Mesodermal cell (in vitro differentiated cells): ENCODE results near the gene PADI6.

ENCODE experiments used
- H3K27ac ChIP-seq: 2 replicates; pipeline ENCODE4 v1.7.0; 2013; ENCODE audit warnings: mild to moderate bottlenecking, low read depth, low read length, moderate library complexity; ENCODE audit not compliant: severe bottlenecking
- H3K36me3 ChIP-seq: 2 replicates; pipeline ENCODE4 v1.7.1; 2013; ENCODE audit warnings: mild to moderate bottlenecking, low read length, moderate library complexity; ENCODE audit not compliant: control insufficient read depth, insufficient read depth
- H3K4me1 ChIP-seq: one replicate; pipeline ENCODE4 v1.7.1; 2013; ENCODE audit warnings: mild to moderate bottlenecking, low read length; ENCODE audit not compliant: insufficient read depth, control insufficient read depth, poor library complexity, severe bottlenecking
- H3K4me3 ChIP-seq: 2 replicates; pipeline ENCODE4 v1.7.0; 2013; ENCODE audit warnings: low read length, control low read depth, mild to moderate bottlenecking; ENCODE audit not compliant: insufficient read depth, poor library complexity, severe bottlenecking; ENCODE audit errors: extremely low read depth
- H3K9me3 ChIP-seq: 2 replicates; pipeline ENCODE4 v1.7.1; 2013; ENCODE audit warnings: mild to moderate bottlenecking, low read length, moderate library complexity; ENCODE audit not compliant: control insufficient read depth
- WGBS, 2 experiments: methylation state at CpG; one replicate each; pipeline ENCODE4 v1.1.5; 2013; ENCODE audit warnings: missing lambda C conversion rate in 2 of 2; ENCODE audit not compliant: insufficient coverage in 2 of 2; 5-methylcytosine and 5-hydroxymethylcytosine counted together

PADI6 gene

DNA sequence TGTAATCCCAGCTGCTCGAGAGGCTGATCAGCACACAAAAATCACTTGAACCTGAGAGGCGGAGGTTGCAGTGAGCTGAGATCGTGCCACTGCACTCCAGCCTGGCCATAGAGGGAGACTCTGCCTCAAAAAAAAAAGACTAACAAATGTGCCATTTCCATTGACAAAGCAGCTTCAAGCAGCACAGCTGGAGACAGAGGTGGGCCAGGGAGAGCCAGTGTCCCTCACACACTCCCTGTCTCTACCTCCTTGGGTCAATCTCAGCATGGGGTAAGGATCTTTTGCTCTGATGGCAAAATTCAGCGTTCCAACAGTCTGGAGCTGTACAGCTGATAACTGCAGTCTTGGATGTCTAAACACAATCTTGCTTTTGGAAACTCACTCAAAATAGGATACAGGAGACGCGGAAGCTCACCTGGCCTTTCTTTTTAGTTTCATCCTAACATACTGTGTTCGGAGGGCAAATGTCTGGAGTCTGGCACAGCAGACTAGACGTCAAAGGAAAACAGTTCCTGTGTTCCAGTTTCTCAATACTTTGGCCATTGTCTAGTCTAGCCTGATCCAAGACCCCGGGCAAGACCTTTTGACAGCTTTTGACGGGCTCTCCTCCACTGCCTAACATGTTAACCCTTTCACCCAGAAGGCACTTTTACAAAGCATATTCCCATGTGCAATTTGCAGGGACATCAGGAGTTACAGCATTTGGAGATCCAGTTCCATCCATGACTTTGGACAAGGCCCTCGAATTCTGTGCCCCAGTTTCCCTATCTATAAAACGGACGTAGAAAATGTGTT, 64.6 kb downstream of the PADI6 start:
- Histone ChIP-seq H3K27ac (no peak overlapping the region), H3K36me3 (peaks cover 55% of the 10 kb centered on the region), H3K9me3 (no peaks in the 10 kb centered on the region), H3K4me3 (peak overlapping the region; percentile 59), H3K4me1 (peaks cover 31% of the 10 kb centered on the region)
- 51% methylated on average over 13 of the region's 13 CpGs for WGBS, 2 experiments

DNA sequence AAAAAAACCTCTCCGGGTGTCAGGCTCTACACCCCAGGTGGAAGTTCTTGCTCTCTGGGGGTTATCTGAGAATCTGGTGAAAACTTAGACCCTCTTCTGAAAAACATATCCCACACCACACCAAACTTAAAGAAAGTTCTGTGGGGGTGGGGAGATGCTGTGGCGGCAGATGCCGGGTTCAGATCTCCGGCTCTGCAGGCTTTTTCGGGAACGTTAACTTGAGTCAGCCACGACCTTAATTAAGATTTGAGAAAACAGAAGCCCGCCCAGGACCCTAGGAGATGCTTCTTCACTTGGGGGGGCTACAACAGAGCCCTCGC, 65.2 kb downstream of the PADI6 start:
- Histone ChIP-seq H3K4me3 (peak overlapping the region; percentile 59), H3K9me3 (no peaks in the 10 kb centered on the region), H3K4me1 (peaks cover 31% of the 10 kb centered on the region), H3K36me3 (peaks cover 48% of the 10 kb centered on the region), H3K27ac (no peak overlapping the region)
- 0 to 1% methylated on average over 8 of the region's 9 CpGs for WGBS, 2 experiments

DNA sequence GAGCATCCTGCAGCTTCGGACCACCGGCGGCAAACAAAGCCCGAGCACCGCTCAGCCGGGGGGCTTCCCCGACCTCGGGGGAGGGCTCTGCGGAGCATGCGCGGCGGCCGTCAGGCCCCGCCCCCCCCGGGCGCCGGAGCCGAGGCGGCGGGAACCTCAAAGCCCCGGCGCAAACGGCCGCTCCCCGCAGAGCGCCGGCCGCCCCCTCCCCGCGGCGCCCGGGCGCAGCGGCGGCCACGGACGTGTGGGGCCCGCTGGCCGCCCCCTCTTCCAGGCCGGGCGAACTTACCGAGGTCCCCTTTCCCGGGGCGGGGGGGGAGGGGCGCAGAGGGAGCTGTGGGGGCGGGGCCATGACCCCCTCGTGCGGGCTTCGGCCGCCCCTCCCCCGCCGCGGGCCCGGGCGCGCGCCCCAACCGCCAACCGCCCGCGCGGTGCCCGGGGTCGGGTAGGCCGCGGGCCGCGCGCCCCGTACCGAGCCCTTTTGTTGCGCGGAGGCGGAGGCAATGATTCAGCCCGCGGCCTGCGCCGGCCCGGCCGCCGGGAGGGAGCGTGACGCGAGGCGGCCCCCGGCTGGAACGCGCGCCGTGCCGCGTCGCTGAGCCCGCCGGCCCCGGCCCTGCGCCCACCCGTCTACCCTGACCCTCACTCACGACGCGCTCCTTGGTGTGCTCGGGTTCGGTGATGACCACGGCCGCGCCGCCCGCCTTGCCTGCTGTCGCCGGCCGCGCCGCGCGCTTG, 65.8 kb downstream of the PADI6 start:
- 0% methylated on average over 60 to 75 of the region's 115 CpGs for WGBS, 2 experiments
- Histone ChIP-seq H3K4me1 (peaks cover 31% of the 10 kb centered on the region), H3K4me3 (peak overlapping the region; percentile 82), H3K27ac (peak overlapping the region; percentile 96), H3K36me3 (peaks cover 43% of the 10 kb centered on the region), H3K9me3 (no peaks in the 10 kb centered on the region)

- Histone ChIP-seq H3K36me3 (peaks cover 35% of the 10 kb centered on the region), H3K9me3 (no peaks in the 10 kb centered on the region), H3K4me3 (peak overlapping the region; percentile 82), H3K27ac (peak overlapping the region; percentile 96), H3K4me1 (peaks cover 31% of the 10 kb centered on the region)
- 0% methylated on average over 32 to 51 of the region's 78 CpGs for WGBS, 2 experiments
Measured at GRCh38 chr1:17438318-17439249, 66.6 kb downstream of the PADI6 start.

- Histone ChIP-seq H3K36me3 (peaks cover 27% of the 10 kb centered on the region), H3K9me3 (no peaks in the 10 kb centered on the region), H3K27ac (peak within 1 kb of the TSS; percentile 96), H3K4me1 (peaks cover 31% of the 10 kb centered on the region), H3K4me3 (peak within 1 kb of the TSS; percentile 82)
- WGBS, 2 experiments: 0 to 1% methylated on average over 44 to 52 of the region's 75 CpGs
Measured at GRCh38 chr1:17439250-17440073, 67.5 kb downstream of the PADI6 start, which contains the start of gene RCC2. Gene RCC2, minus strand, starts transcription at chr1:17439677. Its CDS starts 1,163 bp downstream, at chr1:17438514.

DNA sequence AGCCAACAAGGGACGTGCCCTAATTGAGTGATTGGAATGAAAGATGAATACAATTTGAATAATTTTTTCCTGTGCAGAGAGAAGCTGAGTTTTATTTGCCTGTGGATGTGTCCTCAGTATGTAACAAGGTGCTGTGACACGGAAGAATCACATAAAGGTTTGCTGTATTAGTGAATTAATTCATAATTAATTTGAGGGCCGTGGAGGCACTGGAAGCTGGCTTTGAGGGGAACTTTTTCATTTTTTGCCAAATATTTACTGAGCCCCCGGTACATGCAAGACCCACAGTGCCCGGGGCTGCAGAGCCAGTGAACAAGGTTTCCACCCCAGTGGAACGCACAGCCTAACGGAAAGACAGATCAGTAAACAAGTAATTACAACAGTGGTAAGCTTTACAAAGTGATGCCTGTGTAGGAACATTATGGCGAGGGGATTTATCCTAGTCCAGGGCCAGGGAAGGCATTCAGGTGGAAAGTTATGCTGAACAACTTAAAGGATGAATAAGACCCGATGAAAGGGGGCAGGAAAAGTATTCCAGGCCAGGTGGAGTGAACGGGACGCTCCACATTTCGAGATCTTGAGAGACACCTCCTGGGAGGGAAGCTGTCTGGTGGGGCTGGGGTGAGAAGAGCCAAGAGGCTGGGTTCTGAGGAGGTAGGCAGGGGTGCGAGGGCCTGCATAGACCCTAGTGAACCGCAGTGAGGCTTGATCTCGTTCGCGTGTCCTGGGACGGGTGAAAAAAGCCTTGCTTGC, 68.3 kb downstream of the PADI6 start:
- no peaks in the 10 kb centered on the region for H3K9me3 ChIP-seq
- H3K4me3 ChIP-seq: peak overlapping the region; percentile 82
- H3K4me1 ChIP-seq: peaks cover 30% of the 10 kb centered on the region
- 21 to 22% methylated on average over 14 to 16 of the region's 18 CpGs for WGBS, 2 experiments
- peaks cover 20% of the 10 kb centered on the region for H3K36me3 ChIP-seq
- no peak overlapping the region for H3K27ac ChIP-seq

GRCh38 chr1:17440827-17441168, 68.8 kb downstream of the PADI6 start:
- Histone ChIP-seq H3K9me3 (no peaks in the 10 kb centered on the region), H3K27ac (peak overlapping the region; percentile 8), H3K36me3 (peaks cover 14% of the 10 kb centered on the region), H3K4me1 (peaks cover 27% of the 10 kb centered on the region), H3K4me3 (peak overlapping the region; percentile 82)
- WGBS, 2 experiments: 19 to 27% methylated on average over 5 to 6 of the region's 6 CpGs

GRCh38 chr1:17441265-17441992, 69.4 kb downstream of the PADI6 start:
- Histone ChIP-seq H3K4me3 (no peak overlapping the region), H3K27ac (no peak overlapping the region), H3K4me1 (peaks cover 22% of the 10 kb centered on the region), H3K9me3 (no peaks in the 10 kb centered on the region), H3K36me3 (peaks cover 9% of the 10 kb centered on the region)
- 29 to 37% methylated on average over 8 to 9 of the region's 10 CpGs for WGBS, 2 experiments

- no peak overlapping the region for H3K27ac ChIP-seq
- no peak overlapping the region for H3K4me3 ChIP-seq
- peaks cover 16% of the 10 kb centered on the region for H3K4me1 ChIP-seq
- no peaks in the 10 kb centered on the region for H3K9me3 ChIP-seq
- peaks cover 4% of the 10 kb centered on the region for H3K36me3 ChIP-seq
- 91 to 93% methylated on average over 3 of the region's 4 CpGs for WGBS, 2 experiments
Measured at GRCh38 chr1:17441993-17442357, 70.0 kb downstream of the PADI6 start.
